ENCODE results near the gene CEP20. TPM values are rescaled to one million over a fixed set of nuclear protein-coding genes. Genes with fewer than 3 reads are reported as not detected.

The CEP20 gene
- total and polyA plus RNA-seq, 3 donors from 2014 or later = 32.4 to 70.6 (median 45.1) TPM

DNA sequence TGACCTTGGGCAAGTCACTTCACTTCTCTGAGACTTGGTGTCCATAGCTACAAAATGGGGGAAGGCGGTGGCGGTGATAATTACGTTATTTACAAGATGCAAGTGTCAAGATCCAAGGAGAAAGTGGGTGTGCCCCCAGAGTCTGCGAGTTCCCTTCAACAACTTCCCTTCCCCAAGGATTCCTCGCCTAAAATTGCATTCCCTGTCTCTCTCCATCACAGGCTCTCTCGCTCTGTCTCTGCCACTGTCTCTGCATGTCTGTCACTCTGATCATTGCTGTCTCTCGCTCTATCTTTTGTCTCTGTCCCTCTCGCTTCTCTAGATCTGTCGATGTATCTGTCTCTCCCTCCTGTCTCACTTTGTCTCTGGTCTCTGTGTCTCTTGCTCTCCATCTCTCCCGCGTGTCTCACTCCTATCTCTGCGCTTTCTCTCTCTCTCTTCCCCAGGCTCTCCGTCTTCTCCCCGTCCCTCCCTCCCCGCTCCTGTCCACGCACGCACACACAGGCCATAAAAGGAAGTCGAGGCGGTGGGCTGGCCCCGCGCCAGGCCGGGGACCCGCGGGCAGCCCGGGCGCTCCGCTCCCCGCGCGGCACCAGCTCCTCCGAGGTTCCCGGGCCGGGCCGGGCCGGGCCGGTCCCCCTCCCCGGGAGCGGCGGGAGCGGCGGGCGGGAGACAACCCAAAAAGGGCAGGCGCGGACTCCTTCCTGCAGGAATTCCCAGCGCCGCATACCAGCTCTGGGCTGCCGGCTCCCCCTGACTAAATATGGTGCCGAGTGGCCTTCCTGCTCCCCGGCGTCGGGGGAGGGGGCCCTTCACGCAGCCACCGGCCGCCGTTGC is 30.5 kb downstream of the CEP20 start:
- TF ChIP-seq POLR2A (IDR thresholded peaks at IDR 0.05) = no peak
- no peak for TF ChIP-seq CTCF (IDR thresholded peaks at IDR 0.05)
- Histone ChIP-seq H3K4me1 (peaks cover 6% of the 10 kb centered on the region), H3K4me3 (peak overlapping the region; percentile 58 to 59), H3K9me3 (no peaks in the 10 kb centered on the region), H3K27me3 (no peaks in the 10 kb centered on the region), H3K36me3 (ENCODE audit: low read depth, missing control alignments) (no peaks in the 10 kb centered on the region), H3K27ac (peak overlapping the region in 1 of 2 donors; percentile 87)
- intact Hi-C loops (cut with DNase I; ENCODE audit: low total_unique reads) = no loop called here
- DNase-seq = peak; percentile 26
- 1 to 2% methylated on average over 25 to 50 of the region's 55 CpGs for WGBS, 2 donors

DNA sequence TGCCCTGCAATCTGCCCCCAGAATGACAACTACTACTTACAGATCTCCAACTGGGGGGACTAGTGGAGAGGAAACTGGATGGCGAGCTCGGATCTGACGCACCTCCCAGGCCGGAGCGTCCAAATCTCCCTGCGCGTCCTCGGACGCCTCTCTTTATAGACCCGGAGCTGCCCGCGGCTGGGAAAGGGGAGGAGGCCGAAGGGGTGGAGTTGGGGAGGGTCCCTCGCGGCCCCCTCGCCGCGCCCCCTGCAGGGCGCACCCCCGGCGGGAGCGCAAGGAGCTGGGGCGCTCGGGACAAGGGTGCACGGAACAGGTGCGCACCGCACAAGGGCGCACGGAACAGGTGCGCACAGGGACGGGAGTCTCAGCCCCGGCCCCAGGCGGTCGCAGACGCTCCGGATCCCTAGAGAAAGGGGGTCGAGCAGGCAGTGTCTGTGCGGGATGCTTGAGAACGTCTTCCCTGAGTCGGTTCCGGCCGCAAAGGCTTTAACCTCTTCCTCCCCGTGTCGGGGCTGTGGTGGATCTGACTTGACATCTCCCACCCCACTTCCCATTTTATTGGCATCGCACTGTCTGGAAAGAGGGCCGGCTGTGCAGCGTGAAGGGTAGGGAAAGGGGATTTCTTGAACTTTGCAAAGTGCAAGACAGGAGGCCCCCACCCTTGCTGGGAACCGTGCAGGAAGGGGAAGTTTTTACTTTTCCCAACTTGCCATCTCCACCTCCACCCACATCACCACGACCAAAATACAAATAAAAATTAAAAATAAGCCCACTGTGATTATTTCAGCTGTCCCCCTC is 31.3 kb downstream of the CEP20 start, which contains the start of gene MYH11:
Gene MYH11, minus strand, starts transcription at position 128 of the 798 bp plus-strand sequence. CDS start 18,776 bp downstream, outside the sequence.
- intact Hi-C loops (cut with DNase I; ENCODE audit: low total_unique reads) = no loop called here
- Histone ChIP-seq H3K4me1 (peaks cover 6% of the 10 kb centered on the region), H3K27ac (peak within 1 kb of the TSS; percentile 67 to 87), H3K36me3 (ENCODE audit: low read depth, missing control alignments) (no peaks in the 10 kb centered on the region), H3K9me3 (no peaks in the 10 kb centered on the region), H3K27me3 (no peaks in the 10 kb centered on the region), H3K4me3 (peak within 1 kb of the TSS; percentile 58 to 59)
- peak; percentile 33 for DNase-seq
- TF ChIP-seq CTCF (IDR thresholded peaks at IDR 0.05) = peak in 1 of 3 experiments; percentile 3
- no peak for TF ChIP-seq POLR2A (IDR thresholded peaks at IDR 0.05)
- WGBS, 2 donors = 0 to 1% methylated on average over 21 to 47 of the region's 49 CpGs

DNA sequence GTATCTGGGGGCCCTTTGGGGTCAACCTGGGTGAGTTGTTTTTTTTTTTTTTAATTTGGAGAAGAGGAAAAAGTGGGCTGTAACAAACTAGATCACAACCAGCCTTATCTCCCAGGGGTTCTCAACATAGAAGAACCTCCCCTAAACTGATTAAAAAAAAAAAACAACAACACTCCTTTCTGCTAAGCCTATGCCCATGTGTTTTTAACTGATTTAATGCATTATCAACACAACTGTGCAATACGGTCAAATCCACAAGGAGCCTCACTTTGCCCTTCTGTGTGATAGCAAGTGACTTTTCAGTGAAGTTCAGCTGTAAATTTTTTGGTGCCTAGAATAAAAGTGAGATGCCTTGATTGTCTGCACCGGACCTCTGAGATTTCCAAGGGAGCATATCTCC is 32.2 kb downstream of the CEP20 start:
- peak overlapping the region; percentile 58 to 59 for H3K4me3 ChIP-seq
- no peaks in the 10 kb centered on the region for H3K36me3 ChIP-seq (ENCODE audit: low read depth, missing control alignments)
- TF ChIP-seq CTCF (IDR thresholded peaks at IDR 0.05) (no peak), POLR2A (IDR thresholded peaks at IDR 0.05) (no peak)
- peaks cover 6% of the 10 kb centered on the region for H3K4me1 ChIP-seq
- H3K9me3 ChIP-seq = no peaks in the 10 kb centered on the region
- H3K27me3 ChIP-seq = no peaks in the 10 kb centered on the region
- 14 to 26% methylated on average over 2 of the region's 2 CpGs for WGBS, 2 donors
- H3K27ac ChIP-seq = peak overlapping the region; percentile 67 to 87
- DNase-seq = no peak
- intact Hi-C loops (cut with DNase I; ENCODE audit: low total_unique reads) = no loop called here

GRCh38 chr16:15855704-15856003 is 32.7 kb downstream of the CEP20 start:
- H3K4me3 ChIP-seq = peak overlapping the region; percentile 58 to 59
- 29 to 39% methylated on average over 5 of the region's 5 CpGs for WGBS, 2 donors
- intact Hi-C loops (cut with DNase I; ENCODE audit: low total_unique reads) = no loop called here

More at GRCh38 chr16:15855704-15856003, 32.7 kb downstream of the CEP20 start:
- Histone ChIP-seq H3K27ac (peak overlapping the region; percentile 67 to 87), H3K27me3 (no peaks in the 10 kb centered on the region), H3K36me3 (ENCODE audit: low read depth, missing control alignments) (no peaks in the 10 kb centered on the region), H3K9me3 (no peaks in the 10 kb centered on the region), H3K4me1 (peaks cover 6% of the 10 kb centered on the region)
- DNase-seq = no peak
- TF ChIP-seq POLR2A (IDR thresholded peaks at IDR 0.05) (no peak), CTCF (IDR thresholded peaks at IDR 0.05) (no peak)
